Neural progenitor cell (in vitro differentiated cells): ENCODE data around the gene DEDD2. TPM values are rescaled to one million over a fixed set of nuclear protein-coding genes. Genes with fewer than 3 reads are reported as not detected.

ENCODE experiments used
- DNase-seq: peaks from one replicate; pipeline ENCODE4 v3.0.0-alpha.2; 2016; ENCODE audit warnings: low spot score
- H2AFZ ChIP-seq: fragments of 200-600 bp; sonication (generic); replicated peaks from 2 replicates; pipeline ENCODE4 v1.6.1; 2016; ENCODE audit warnings: antibody characterized with exemption
- H3F3A ChIP-seq: fragments of 200-600 bp; sonication (generic); 2 replicates; pipeline ENCODE4 v1.6.1; 2016; ENCODE audit warnings: antibody characterized with exemption, low read depth
- H3K27ac ChIP-seq: fragments of 200-600 bp; sonication (generic); 2 replicates; pipeline ENCODE4 v1.5.1; 2016; ENCODE audit warnings: mild to moderate bottlenecking
- H3K27me3 ChIP-seq: fragments of 200-600 bp; sonication (generic); 2 replicates; pipeline ENCODE4 v1.6.1; 2016; ENCODE audit warnings: mild to moderate bottlenecking, moderate library complexity
- H3K36me3 ChIP-seq: fragments of 200-600 bp; sonication (generic); 2 replicates; pipeline ENCODE4 v1.5.1; 2016
- H3K4me1 ChIP-seq: fragments of 200-600 bp; sonication (generic); 2 replicates; pipeline ENCODE4 v1.6.1; 2016; ENCODE audit warnings: mixed run types
- H3K4me2 ChIP-seq: fragments of 200-600 bp; sonication (generic); 2 replicates; pipeline ENCODE4 v1.6.1; 2016
- H3K4me3 ChIP-seq: fragments of 200-600 bp; sonication (generic); 2 replicates; pipeline ENCODE4 v1.5.1; 2016
- H3K79me2 ChIP-seq: fragments of 200-600 bp; sonication (generic); 2 replicates; pipeline ENCODE4 v1.6.1; 2016; ENCODE audit warnings: low read depth
- H3K9ac ChIP-seq: fragments of 200-600 bp; sonication (generic); 2 replicates; pipeline ENCODE4 v1.6.1; 2016
- H3K9me3 ChIP-seq: fragments of 200-600 bp; sonication (generic); 2 replicates; pipeline ENCODE4 v1.5.1; 2016; ENCODE audit warnings: low read depth
- H4K20me1 ChIP-seq: fragments of 200-600 bp; sonication (generic); 2 replicates; pipeline ENCODE4 v1.6.1; 2016; ENCODE audit warnings: low read depth
- H3K27ac Mint-ChIP-seq: 3 replicates; pipeline ENCODE4 v1.8.0; 2021; ENCODE audit warnings: mixed read lengths
- H3K27me3 Mint-ChIP-seq: 2 replicates; pipeline ENCODE4 v1.8.0; 2022; ENCODE audit warnings: low read depth, mild to moderate bottlenecking, inconsistent platforms, moderate library complexity, mixed read lengths; ENCODE audit not compliant: insufficient read depth
- H3K36me3 Mint-ChIP-seq: 3 replicates; pipeline ENCODE4 v1.8.0; 2021; ENCODE audit warnings: mixed read lengths
- H3K4me1 Mint-ChIP-seq: 3 replicates; pipeline ENCODE4 v1.8.0; 2021; ENCODE audit warnings: mixed read lengths
- H3K4me3 Mint-ChIP-seq: 3 replicates; pipeline ENCODE4 v1.8.0; 2021; ENCODE audit warnings: mild to moderate bottlenecking, moderate library complexity, mixed read lengths
- H3K9me3 Mint-ChIP-seq: 3 replicates; pipeline ENCODE4 v1.8.0; 2020; ENCODE audit warnings: mixed read lengths
- EZH2 ChIP-seq: fragments of 200-600 bp; sonication (generic); IDR thresholded peaks from 2 replicates; pipeline ENCODE4 v1.6.1; 2017; ENCODE audit warnings: antibody characterized with exemption, mild to moderate bottlenecking, moderate library complexity
- EZH2phosphoT487 ChIP-seq: fragments of 200-600 bp; sonication (generic); IDR thresholded peaks from 2 replicates; pipeline ENCODE4 v1.6.1; 2017; ENCODE audit warnings: antibody characterized with exemption
- total RNA-seq: library from RNA; depleted of rRNA; stranded (reverse); fragments of >200 nt; gene quantifications from 2 replicates; pipeline ENCODE4 v1.2.3, GENCODE V29; 2015; ENCODE audit warnings: low replicate concordance
- TF ChIP-seq, protein P1 (sequence below): fragments of 200-600 bp; sonication (generic); IDR thresholded peaks from 2 replicates; pipeline ENCODE4 v1.5.1; 2017; ENCODE audit warnings: antibody characterized with exemption, mild to moderate bottlenecking

The DEDD2 gene
- total RNA-seq, 1 donor from 2014 or later: 19.8 TPM

DNA sequence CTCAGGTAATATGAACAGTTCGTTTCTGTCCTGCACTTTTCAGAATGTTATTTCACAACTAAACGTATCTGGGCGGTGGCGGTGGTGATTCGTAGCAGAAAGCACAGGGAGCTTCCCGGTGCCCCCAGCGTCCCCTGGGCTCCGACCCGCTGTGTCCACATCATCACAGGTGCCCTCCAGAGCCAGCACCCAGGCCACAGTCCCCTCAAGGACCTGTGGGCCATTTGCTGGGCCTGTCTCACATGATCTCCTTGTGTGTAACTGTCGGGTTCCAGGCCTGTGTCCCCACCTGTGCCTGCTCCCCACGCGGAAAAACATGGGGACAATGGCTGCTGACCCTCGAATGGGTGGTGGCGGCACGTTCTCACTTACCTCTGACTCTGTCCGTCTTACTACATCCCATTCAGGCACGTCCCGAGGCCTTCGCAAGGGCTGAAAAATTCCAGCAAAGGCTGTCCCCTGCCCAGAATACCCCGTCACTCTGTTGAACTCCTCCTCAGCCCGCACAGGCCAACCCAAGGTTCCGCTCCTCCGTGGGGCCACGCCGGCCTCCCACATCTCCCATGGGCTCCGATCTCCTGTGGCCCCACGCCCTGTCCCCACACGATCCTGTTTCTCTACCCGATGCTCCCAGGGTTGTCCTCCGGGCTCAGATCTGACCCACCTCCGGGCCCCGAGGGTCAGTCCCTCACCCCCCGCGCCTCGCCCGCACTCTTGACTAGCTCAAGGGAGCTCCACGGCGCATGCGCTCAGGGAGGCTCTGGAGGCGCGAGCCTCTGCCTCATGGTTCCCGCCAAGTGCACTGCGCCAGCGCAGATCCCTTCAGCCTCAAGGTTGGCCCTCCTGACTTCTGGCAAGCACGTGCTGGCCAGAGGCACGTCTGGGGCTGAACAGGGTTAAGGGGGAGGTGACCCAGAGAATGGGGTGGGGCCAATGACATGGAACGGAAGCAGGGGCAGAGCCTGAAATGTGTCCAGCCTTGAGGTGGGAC, 21.2 kb downstream of the DEDD2 start:
- Histone ChIP-seq H3K36me3 (no peaks in the 10 kb centered on the region), H2AFZ (no peak overlapping the region), H3K4me3 (no peak overlapping the region), H3K4me1 (no peaks in the 10 kb centered on the region), H4K20me1 (peaks cover 29% of the 10 kb centered on the region), H3K79me2 (no peaks in the 10 kb centered on the region), H3K9me3 (no peaks in the 10 kb centered on the region), H3K27me3 (peaks cover 6% of the 10 kb centered on the region), H3F3A (no peaks in the 10 kb centered on the region), H3K27ac (no peak overlapping the region), H3K9ac (no peak overlapping the region), H3K4me2 (no peak overlapping the region)
- Mint-ChIP-seq H3K9me3 (peaks cover 6% of the 10 kb centered on the region), H3K27me3 (peaks cover 6% of the 10 kb centered on the region), H3K4me1 (peaks cover 7% of the 10 kb centered on the region), H3K4me3 (no peak overlapping the region), H3K36me3 (peaks cover 23% of the 10 kb centered on the region), H3K27ac (peak overlapping the region; percentile 25)
- DNase-seq: no peak
- TF ChIP-seq EZH2 (no peak), EZH2phosphoT487 (no peak)
- TF ChIP-seq, protein P1, sequence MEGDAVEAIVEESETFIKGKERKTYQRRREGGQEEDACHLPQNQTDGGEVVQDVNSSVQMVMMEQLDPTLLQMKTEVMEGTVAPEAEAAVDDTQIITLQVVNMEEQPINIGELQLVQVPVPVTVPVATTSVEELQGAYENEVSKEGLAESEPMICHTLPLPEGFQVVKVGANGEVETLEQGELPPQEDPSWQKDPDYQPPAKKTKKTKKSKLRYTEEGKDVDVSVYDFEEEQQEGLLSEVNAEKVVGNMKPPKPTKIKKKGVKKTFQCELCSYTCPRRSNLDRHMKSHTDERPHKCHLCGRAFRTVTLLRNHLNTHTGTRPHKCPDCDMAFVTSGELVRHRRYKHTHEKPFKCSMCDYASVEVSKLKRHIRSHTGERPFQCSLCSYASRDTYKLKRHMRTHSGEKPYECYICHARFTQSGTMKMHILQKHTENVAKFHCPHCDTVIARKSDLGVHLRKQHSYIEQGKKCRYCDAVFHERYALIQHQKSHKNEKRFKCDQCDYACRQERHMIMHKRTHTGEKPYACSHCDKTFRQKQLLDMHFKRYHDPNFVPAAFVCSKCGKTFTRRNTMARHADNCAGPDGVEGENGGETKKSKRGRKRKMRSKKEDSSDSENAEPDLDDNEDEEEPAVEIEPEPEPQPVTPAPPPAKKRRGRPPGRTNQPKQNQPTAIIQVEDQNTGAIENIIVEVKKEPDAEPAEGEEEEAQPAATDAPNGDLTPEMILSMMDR: no peak

DNA sequence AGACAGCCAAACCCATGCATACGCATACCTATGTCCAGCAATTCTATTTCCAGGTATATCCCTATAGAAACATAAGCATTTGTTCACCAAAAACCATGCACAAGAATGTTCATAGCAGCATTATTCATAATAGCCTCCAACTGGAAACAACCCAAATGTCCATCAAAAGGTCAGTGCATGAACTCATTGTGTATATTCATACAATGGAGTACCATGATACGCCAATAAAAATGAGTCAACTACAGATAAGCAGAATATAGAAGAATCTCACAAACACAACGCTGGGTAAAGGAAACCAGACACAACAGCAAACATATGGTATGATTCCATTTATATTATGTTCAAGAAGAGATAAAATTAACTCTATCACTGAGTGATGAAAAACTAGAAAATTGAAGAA, 23.8 kb downstream of the DEDD2 start:
- peaks cover 9% of the 10 kb centered on the region for H3K27me3 Mint-ChIP-seq
- H3K9me3 Mint-ChIP-seq: peaks cover 6% of the 10 kb centered on the region

GRCh38 chr19:42193294-42193693, 24.2 kb downstream of the DEDD2 start:
- TF ChIP-seq EZH2 (no peak), EZH2phosphoT487 (no peak)
- TF ChIP-seq, protein P1: no peak
- H3K36me3 Mint-ChIP-seq: peaks cover 6% of the 10 kb centered on the region
- H3K4me3 Mint-ChIP-seq: no peak overlapping the region
- H3K4me3 ChIP-seq: no peak overlapping the region
- no peak overlapping the region for H2AFZ ChIP-seq
- no peak for DNase-seq
- H3K4me1 Mint-ChIP-seq: no peaks in the 10 kb centered on the region
- H3K27ac ChIP-seq: no peak overlapping the region
- H3K27me3 Mint-ChIP-seq: peaks cover 9% of the 10 kb centered on the region
- no peaks in the 10 kb centered on the region for H3K4me1 ChIP-seq
- no peaks in the 10 kb centered on the region for H3K36me3 ChIP-seq
- no peaks in the 10 kb centered on the region for H3K79me2 ChIP-seq
- H3K27me3 ChIP-seq: peaks cover 6% of the 10 kb centered on the region
- no peak overlapping the region for H3K9ac ChIP-seq
- H3K9me3 ChIP-seq: no peaks in the 10 kb centered on the region
- H3K9me3 Mint-ChIP-seq: peaks cover 6% of the 10 kb centered on the region
- H3F3A ChIP-seq: no peaks in the 10 kb centered on the region
- no peak overlapping the region for H3K4me2 ChIP-seq
- no peak overlapping the region for H3K27ac Mint-ChIP-seq
- no peaks in the 10 kb centered on the region for H4K20me1 ChIP-seq

More for the DNA sequence above, 23.8 kb downstream of the DEDD2 start:
- no peak overlapping the region for H3K4me2 ChIP-seq
- TF ChIP-seq EZH2phosphoT487 (no peak), EZH2 (no peak)
- TF ChIP-seq, protein P1: no peak
- Mint-ChIP-seq H3K4me1 (peaks cover 2% of the 10 kb centered on the region), H3K4me3 (no peak overlapping the region), H3K27ac (no peak overlapping the region), H3K36me3 (peaks cover 8% of the 10 kb centered on the region)
- H3F3A ChIP-seq: no peaks in the 10 kb centered on the region
- no peak overlapping the region for H2AFZ ChIP-seq
- H3K9ac ChIP-seq: no peak overlapping the region
- no peaks in the 10 kb centered on the region for H3K4me1 ChIP-seq
- H3K9me3 ChIP-seq: no peaks in the 10 kb centered on the region
- no peaks in the 10 kb centered on the region for H3K79me2 ChIP-seq
- no peak overlapping the region for H3K27ac ChIP-seq
- H3K4me3 ChIP-seq: no peak overlapping the region
- H4K20me1 ChIP-seq: peaks cover 3% of the 10 kb centered on the region
- H3K36me3 ChIP-seq: no peaks in the 10 kb centered on the region
- DNase-seq: no peak
- H3K27me3 ChIP-seq: peaks cover 6% of the 10 kb centered on the region
